Neural cell (in vitro differentiated cells): ENCODE data around the gene BTBD9. TPM values are rescaled to one million over a fixed set of nuclear protein-coding genes. Genes with fewer than 3 reads are reported as not detected.

Experiments
- H2AFZ ChIP-seq: fragments of 200-600, 300-800 bp; sonication (generic), shearing (Covaris generic); 2 replicates; pipeline ENCODE4 v1.6.0; 2014; ENCODE audit warnings: low read depth, mild to moderate bottlenecking, antibody characterized with exemption, low read length, moderate library complexity
- H3F3A ChIP-seq: fragments of 200-600 bp; shearing (Covaris generic); 2 replicates; pipeline ENCODE4 v1.6.1; 2016; ENCODE audit warnings: mild to moderate bottlenecking, moderate library complexity, mixed read lengths, antibody characterized with exemption, low read length; ENCODE audit not compliant: insufficient read depth, poor library complexity, severe bottlenecking
- H3K27ac ChIP-seq: fragments of 200-600, 300-800 bp; sonication (generic), shearing (Covaris generic); 2 replicates; pipeline ENCODE4 v1.5.1; 2014; ENCODE audit warnings: mild to moderate bottlenecking, low read length, moderate library complexity
- H3K27me3 ChIP-seq: fragments of 300-800, 200-600 bp; sonication (generic), shearing (Covaris generic); 2 replicates; pipeline ENCODE4 v1.6.0; 2014; ENCODE audit warnings: mild to moderate bottlenecking, low read depth, low read length, moderate library complexity; ENCODE audit not compliant: insufficient read depth
- H3K36me3 ChIP-seq: fragments of 300-800, 200-600 bp; sonication (generic), shearing (Covaris generic); 2 replicates; pipeline ENCODE4 v1.5.1; 2014; ENCODE audit warnings: mild to moderate bottlenecking, antibody characterized with exemption, low read length, moderate library complexity; ENCODE audit not compliant: insufficient read depth
- H3K4me2 ChIP-seq: fragments of 300-800, 200-600 bp; sonication (generic), shearing (Covaris generic); 2 replicates; pipeline ENCODE4 v1.6.0; 2014; ENCODE audit warnings: mild to moderate bottlenecking, low read length
- H3K4me3 ChIP-seq: fragments of 300-800, 200-600 bp; sonication (generic), shearing (Covaris generic); 2 replicates; pipeline ENCODE4 v1.5.1; 2014; ENCODE audit warnings: mild to moderate bottlenecking, low read length, moderate library complexity
- H3K79me2 ChIP-seq: fragments of 200-600 bp; shearing (Covaris generic); replicated peaks from 2 replicates; pipeline ENCODE4 v1.6.0; 2014; ENCODE audit warnings: mild to moderate bottlenecking, low read length, moderate library complexity; ENCODE audit not compliant: insufficient read depth
- H3K9ac ChIP-seq: fragments of 300-800, 200-600 bp; sonication (generic), shearing (Covaris generic); 2 replicates; pipeline ENCODE4 v1.6.1; 2016; ENCODE audit warnings: mild to moderate bottlenecking, low read length, mixed read lengths
- H3K9me2 ChIP-seq: fragments of 200-600 bp; shearing (Covaris generic); 2 replicates; pipeline ENCODE4 v1.6.1; 2016; ENCODE audit warnings: mild to moderate bottlenecking, low read length, mixed read lengths; ENCODE audit not compliant: insufficient read depth
- H3K9me3 ChIP-seq: fragments of 200-600, 300-800 bp; sonication (generic), shearing (Covaris generic); 2 replicates; pipeline ENCODE4 v1.6.1; 2016; ENCODE audit warnings: mild to moderate bottlenecking, mixed run types, low read length, moderate library complexity, mixed read lengths
- H4K20me1 ChIP-seq: fragments of 200-600 bp; shearing (Covaris generic); 2 replicates; pipeline ENCODE4 v1.6.1; 2016; ENCODE audit warnings: mild to moderate bottlenecking, mixed run types; ENCODE audit not compliant: insufficient read depth
- CTCF ChIP-seq: fragments of 450-650 bp; IDR thresholded peaks from 2 replicates; pipeline ENCODE4 v1.5.1; 2014; ENCODE audit warnings: antibody characterized with exemption, mild to moderate bottlenecking, moderate library complexity; ENCODE audit not compliant: poor library complexity, severe bottlenecking
- EP300 ChIP-seq: fragments of 450-650 bp; conservative IDR thresholded peaks from 2 replicates; pipeline ENCODE4 v1.6.1; 2014; ENCODE audit warnings: antibody characterized with exemption, mild to moderate bottlenecking, moderate library complexity; ENCODE audit not compliant: poor library complexity, severe bottlenecking
- EZH2 ChIP-seq: fragments of 200-600, 300-800 bp; shearing (Covaris generic), sonication (generic); IDR thresholded peaks from 2 replicates; pipeline ENCODE4 v1.6.1; 2014; ENCODE audit warnings: antibody characterized with exemption, low read length, borderline replicate concordance, mild to moderate bottlenecking; ENCODE audit not compliant: insufficient read depth, poor library complexity, severe bottlenecking
- MXI1 ChIP-seq: fragments of 450-650 bp; conservative IDR thresholded peaks from 2 replicates; pipeline ENCODE4 v1.6.1; 2014; ENCODE audit warnings: antibody characterized with exemption, mild to moderate bottlenecking; ENCODE audit not compliant: poor library complexity, severe bottlenecking
- POLR2AphosphoS5 ChIP-seq: IDR thresholded peaks from 2 replicates; pipeline ENCODE4 v1.6.1; 2012
- RAD21 ChIP-seq: fragments of 450-650 bp; conservative IDR thresholded peaks from 2 replicates; pipeline ENCODE4 v1.6.1; 2014; ENCODE audit warnings: antibody characterized with exemption, mild to moderate bottlenecking, moderate library complexity
- REST ChIP-seq: IDR thresholded peaks from 2 replicates; pipeline ENCODE4 v1.6.1; 2012; ENCODE audit warnings: borderline replicate concordance
- SMC3 ChIP-seq: fragments of 450-650 bp; conservative IDR thresholded peaks from 2 replicates; pipeline ENCODE4 v1.6.1; 2014; ENCODE audit warnings: antibody characterized with exemption, mild to moderate bottlenecking, moderate library complexity; ENCODE audit not compliant: poor library complexity
- TAF1 ChIP-seq: IDR thresholded peaks from 2 replicates; pipeline ENCODE4 v1.6.1; 2012; ENCODE audit warnings: low read depth
- polyA plus RNA-seq: library from polyadenylated mRNA; depleted of rRNA; stranded (reverse); fragments of >200 nt; gene quantifications from 2 replicates; pipeline ENCODE4 v1.2.3, GENCODE V29; 2014

The BTBD9 gene
- polyA plus RNA-seq, 1 donor from 2014 or later: 6.2 TPM

GRCh38 chr6:38583523-38583922 is 56.2 kb downstream of the BTBD9 start:
- H3K27me3 ChIP-seq: no peaks in the 10 kb centered on the region
- H3K9me2 ChIP-seq: no peaks in the 10 kb centered on the region
- no peak overlapping the region for H3K9ac ChIP-seq
- TF ChIP-seq POLR2AphosphoS5 (no peak), CTCF (no peak), MXI1 (no peak), EP300 (no peak), RAD21 (no peak), SMC3 (no peak), EZH2 (no peak), TAF1 (no peak), REST (no peak)
- H3K9me3 ChIP-seq: no peaks in the 10 kb centered on the region
- H3K79me2 ChIP-seq: no peaks in the 10 kb centered on the region
- H3K4me2 ChIP-seq: no peak overlapping the region
- H2AFZ ChIP-seq: no peak overlapping the region
- H3K36me3 ChIP-seq: no peaks in the 10 kb centered on the region
- H3K27ac ChIP-seq: no peak overlapping the region
- no peak overlapping the region for H3K4me3 ChIP-seq
- H3F3A ChIP-seq: no peaks in the 10 kb centered on the region
- H4K20me1 ChIP-seq: no peaks in the 10 kb centered on the region

- Histone ChIP-seq H3F3A (no peaks in the 10 kb centered on the region), H2AFZ (no peak overlapping the region), H3K27me3 (no peaks in the 10 kb centered on the region), H3K9me2 (no peaks in the 10 kb centered on the region), H3K9me3 (no peaks in the 10 kb centered on the region), H3K36me3 (no peaks in the 10 kb centered on the region), H3K79me2 (no peaks in the 10 kb centered on the region), H3K4me3 (no peak overlapping the region), H4K20me1 (no peaks in the 10 kb centered on the region), H3K27ac (no peak overlapping the region), H3K9ac (no peak overlapping the region), H3K4me2 (no peak overlapping the region)
- TF ChIP-seq EZH2: no peak
- TF ChIP-seq EP300: no peak
- no peak for TF ChIP-seq POLR2AphosphoS5
- TF ChIP-seq SMC3: no peak
- no peak for TF ChIP-seq RAD21
- TF ChIP-seq MXI1: no peak
- TF ChIP-seq REST: no peak
- no peak for TF ChIP-seq CTCF
- no peak for TF ChIP-seq TAF1
Measured at GRCh38 chr6:38580030-38580429, 59.7 kb downstream of the BTBD9 start.
